Spleen (tissue), 11 donors: ENCODE results near the gene PDE4B. TPM values are rescaled to one million over a fixed set of nuclear protein-coding genes. Genes with fewer than 3 reads are reported as not detected.
"Not testable (repeated sequence)": the region's sequence is repeated elsewhere in the genome, so short reads cannot be mapped to it uniquely, and the experiment has no call there.

Experiments used
- DNase-seq: peaks from one replicate; pipeline ENCODE4 v3.0.0-alpha.2; 2020
- H3K27ac ChIP-seq, 8 donors: fragments of 200-600 bp; sonication (generic) in 7 of 8; 1 replicate in 4 of 8; 2 replicates in 4 of 8; pipeline versions ENCODE4 v1.5.0 to v1.8.0; 2016 to 2021; ENCODE audit warnings: inconsistent platforms in 4 of 8, mild to moderate bottlenecking in 4 of 8, moderate library complexity in 1 of 8
- H3K27me3 ChIP-seq, 7 donors: fragments of 200-600 bp; sonication (generic) in 6 of 7; replicated peaks in 1 of 7; 1 replicate in 4 of 7; 2 replicates in 3 of 7; pipeline versions ENCODE4 v1.5.0 to v1.8.0; 2016 to 2021; ENCODE audit warnings: inconsistent platforms in 3 of 7, mild to moderate bottlenecking in 1 of 7
- H3K36me3 ChIP-seq, 6 donors: fragments of 200-600 bp; sonication (generic) in 5 of 6; 1 replicate in 4 of 6; 2 replicates in 2 of 6; pipeline versions ENCODE4 v1.5.0 to v1.8.0; 2016 to 2021; ENCODE audit warnings: inconsistent platforms in 2 of 6
- H3K4me1 ChIP-seq, 6 donors: fragments of 200-600 bp; sonication (generic) in 5 of 6; 1 replicate in 3 of 6; 2 replicates in 3 of 6; pipeline versions ENCODE4 v1.5.0 to v1.8.0; 2016 to 2021; ENCODE audit warnings: inconsistent platforms in 3 of 6
- H3K4me3 ChIP-seq, 8 donors: fragments of 200-600 bp; sonication (generic) in 7 of 8; 1 replicate in 4 of 8; 2 replicates in 4 of 8; pipeline versions ENCODE4 v1.5.0 to v1.8.0; 2016 to 2021; ENCODE audit warnings: inconsistent platforms in 4 of 8, mild to moderate bottlenecking in 4 of 8, moderate library complexity in 2 of 8
- H3K9me3 ChIP-seq, 8 donors: fragments of 200-600 bp; sonication (generic) in 7 of 8; 1 replicate in 4 of 8; 2 replicates in 4 of 8; pipeline versions ENCODE4 v1.5.0 to v1.8.0; 2016 to 2021; ENCODE audit warnings: inconsistent platforms in 4 of 8
- CTCF ChIP-seq, 11 experiments: fragments of 200-600 bp in 7 of 11; fragments of 450-650 bp in 4 of 11; sonication (generic) in 4 of 11; IDR thresholded peaks in 8 of 11; conservative IDR thresholded peaks in 3 of 11; 1 replicate in 7 of 11; 2 replicates in 4 of 11; pipeline versions ENCODE4 v1.4.0 to v1.8.0; 2016 to 2021; ENCODE audit warnings: antibody characterized with exemption in 11 of 11, inconsistent platforms in 4 of 11, mild to moderate bottlenecking in 1 of 11
- POLR2A ChIP-seq, 3 donors: fragments of 450-650 bp; IDR thresholded peaks; one replicate each; pipeline ENCODE4 v1.5.1; 2017; ENCODE audit warnings: antibody characterized with exemption in 3 of 3, mild to moderate bottlenecking in 1 of 3
- POLR2AphosphoS5 ChIP-seq, 3 donors: sonication (generic); formaldehyde crosslinking; IDR thresholded peaks; one replicate each; pipeline ENCODE4 v1.5.1; 2017; ENCODE audit warnings: antibody characterized with exemption in 3 of 3
- WGBS, 5 donors: extraction: QIAGEN DNeasy Blood & Tissue Kit in 3 of 5; methylation state at CpG; one replicate each; pipeline versions ENCODE4 v1.1.5 to v1.1.7; 2013 to 2018; 5-methylcytosine and 5-hydroxymethylcytosine counted together
- intact Hi-C: fragments of 100-400 bp; cut with DNase I; formaldehyde crosslinking; loops from one replicate; pipeline ENCODE4 v1.15.0; 2023; ENCODE audit warnings: low total_unique reads
- polyA plus RNA-seq, 3 donors: library from polyadenylated mRNA; stranded (reverse); fragments of 200-250 nt; gene quantifications; one replicate each; pipeline ENCODE4 v1.2.1, GENCODE V29; 2013
- total RNA-seq, 7 donors: library from RNA; depleted of rRNA in 3 of 7; stranded (reverse); fragments of >200 nt in 3 of 7; fragmentation: NEBNext Ultra II Directional in 4 of 7; extraction: Animal tissue kit (Norgen Biotek cat#: 25700) in 4 of 7; gene quantifications; one replicate each; pipeline versions ENCODE4 v1.1.0 to v1.2.1, GENCODE V29; 2016 to 2021
- donor health status: healthy with polysubstance abuse.
- donor health status: DM: no; HTN: no; CAD: no; lungs with moderate emphysema.
- donor health status: DM: no; HTN: no; CAD: no.
- donor health status: Bipolar disorder and iron deficiency.
- donor health status: healthy.
- donor health status: DM: no; HTN: no; CAD: no.
- donor health status: DM: yes; HTN: yes; CAD: no.

PDE4B gene
- total and polyA plus RNA-seq, 10 donors = 12.6 to 88.2 (median 51.9) TPM

GRCh38 chr1:66000033-66000637 is 207.4 kb downstream of the PDE4B start:
- Histone ChIP-seq H3K9me3 (no peaks in the 10 kb centered on the region), H3K4me1 (no peaks in the 10 kb centered on the region), H3K4me3 (no peak overlapping the region), H3K27ac (no peak overlapping the region), H3K27me3 (peaks cover 0 to 6% (median 0%) of the 10 kb centered on the region in 7 donors), H3K36me3 (no peaks in the 10 kb centered on the region)
- DNase-seq = no peak
- intact Hi-C loops = no loop called here
- TF ChIP-seq POLR2AphosphoS5 (IDR thresholded peaks at IDR 0.05) (no peak), POLR2A (IDR thresholded peaks at IDR 0.05) (no peak), CTCF (IDR thresholded peaks at IDR 0.05 in 8 of 11, conservative IDR thresholded peaks at IDR 0.05 in 3 of 11) (no peak)
- 27 to 60% (median 40%) methylated on average over 1 of the region's 1 CpG for WGBS, 5 donors

- WGBS, 5 donors = 21 to 72% (median 45%) methylated on average over 1 of the region's 1 CpG
- intact Hi-C loops = no loop called here
- no peak for TF ChIP-seq CTCF (IDR thresholded peaks at IDR 0.05 in 8 of 11, conservative IDR thresholded peaks at IDR 0.05 in 3 of 11)
- TF ChIP-seq POLR2A (IDR thresholded peaks at IDR 0.05) = no peak
- no peak for TF ChIP-seq POLR2AphosphoS5 (IDR thresholded peaks at IDR 0.05)
- Histone ChIP-seq H3K4me1 (no peaks in the 10 kb centered on the region), H3K27ac (no peak overlapping the region), H3K9me3 (no peaks in the 10 kb centered on the region), H3K4me3 (no peak overlapping the region), H3K27me3 (no peaks in the 10 kb centered on the region), H3K36me3 (no peaks in the 10 kb centered on the region)
- DNase-seq = no peak
These were observed 211.0 kb downstream of the PDE4B start for GRCh38 chr1:66003690-66004089.

GRCh38 chr1:66006534-66006933 is 213.8 kb downstream of the PDE4B start:
- H3K4me1 ChIP-seq, H3K36me3 ChIP-seq, H3K27ac ChIP-seq, H3K27me3 ChIP-seq, intact Hi-C loops, H3K9me3 ChIP-seq, H3K4me3 ChIP-seq, DNase-seq: not testable (repeated sequence)
- WGBS, 5 donors = 50 to 86% (median 68%) methylated on average over 3 of the region's 3 CpGs

- WGBS, 5 donors = 26 to 42% (median 29%) methylated on average over 3 of the region's 3 CpGs
- intact Hi-C loops = no loop called here
- TF ChIP-seq POLR2AphosphoS5 (IDR thresholded peaks at IDR 0.05) = no peak
- no peak for TF ChIP-seq CTCF (IDR thresholded peaks at IDR 0.05 in 8 of 11, conservative IDR thresholded peaks at IDR 0.05 in 3 of 11)
- TF ChIP-seq POLR2A (IDR thresholded peaks at IDR 0.05) = no peak
These were observed 219.6 kb downstream of the PDE4B start for GRCh38 chr1:66012106-66012784.

More at GRCh38 chr1:66012106-66012784, 219.6 kb downstream of the PDE4B start:
- Histone ChIP-seq H3K4me3 (no peak overlapping the region), H3K27ac (no peak overlapping the region), H3K27me3 (no peaks in the 10 kb centered on the region), H3K4me1 (no peaks in the 10 kb centered on the region), H3K36me3 (no peaks in the 10 kb centered on the region), H3K9me3 (no peaks in the 10 kb centered on the region)
- DNase-seq = no peak
